ENCODE measurements around the gene SNX24.

- TF ChIP-seq CEBPB (IDR thresholded peaks at IDR 0.05; ENCODE audit: low read depth, low read length) = no peak
- TF ChIP-seq FOS (IDR thresholded peaks at IDR 0.05; ENCODE audit: low read depth, low read length) = no peak
- no peak for TF ChIP-seq RAD21 (IDR thresholded peaks at IDR 0.05; ENCODE audit: low read length)
- TF ChIP-seq CTCF (conservative IDR thresholded peaks at IDR 0.05; ENCODE audit: low read depth, low read length) = no peak
- no peak for TF ChIP-seq POLR2A (IDR thresholded peaks at IDR 0.05; ENCODE audit: low read depth, low read length)
- TF ChIP-seq SMC3 (IDR thresholded peaks at IDR 0.05; ENCODE audit: low read depth, low read length) = no peak
Measured at GRCh38 chr5:122874179-122874875, 28.9 kb downstream of the SNX24 start.
